Measurements from ENCODE around the gene SLC18A2.
"Not testable (repeated sequence)": the region's sequence is repeated elsewhere in the genome, so short reads cannot be mapped to it uniquely, and the experiment has no call there.

SLC18A2 gene

GRCh38 chr10:117294735-117295134, 53.8 kb downstream of the SLC18A2 start:
- Histone ChIP-seq H3K9ac (ENCODE audit: low read depth, low read length) (no peak overlapping the region), H3K36me3 (ENCODE audit: insufficient read depth, low read length) (no peaks in the 10 kb centered on the region), H3K9me3 (ENCODE audit: control insufficient read depth, insufficient read depth, low read length) (no peaks in the 10 kb centered on the region), H3K4me1 (ENCODE audit: insufficient read depth, low read length) (no peaks in the 10 kb centered on the region)

- H3K9me3 ChIP-seq (ENCODE audit: control insufficient read depth, insufficient read depth, low read length), result no peaks in the 10 kb centered on the region
- H3K36me3 ChIP-seq (ENCODE audit: insufficient read depth, low read length), result no peaks in the 10 kb centered on the region
- no peak overlapping the region for H3K9ac ChIP-seq (ENCODE audit: low read depth, low read length)
- H3K4me1 ChIP-seq (ENCODE audit: insufficient read depth, low read length), result no peaks in the 10 kb centered on the region
Observed at GRCh38 chr10:117298219-117298618, 57.3 kb downstream of the SLC18A2 start.

GRCh38 chr10:117299435-117299834, 58.5 kb downstream of the SLC18A2 start:
- Histone ChIP-seq H3K9ac (ENCODE audit: low read depth, low read length) (no peak overlapping the region), H3K9me3 (ENCODE audit: control insufficient read depth, insufficient read depth, low read length) (peaks cover 5% of the 10 kb centered on the region), H3K36me3 (ENCODE audit: insufficient read depth, low read length) (no peaks in the 10 kb centered on the region), H3K4me1 (ENCODE audit: insufficient read depth, low read length) (no peaks in the 10 kb centered on the region)

- Histone ChIP-seq H3K36me3 (ENCODE audit: insufficient read depth, low read length) (no peaks in the 10 kb centered on the region), H3K9ac (ENCODE audit: low read depth, low read length) (no peak overlapping the region), H3K4me1 (ENCODE audit: insufficient read depth, low read length) (no peaks in the 10 kb centered on the region), H3K9me3 (ENCODE audit: control insufficient read depth, insufficient read depth, low read length) (peaks cover 5% of the 10 kb centered on the region)
Observed at GRCh38 chr10:117300671-117301070, 59.8 kb downstream of the SLC18A2 start.

- H3K9me3 ChIP-seq (ENCODE audit: control insufficient read depth, insufficient read depth, low read length); H3K4me1 ChIP-seq (ENCODE audit: insufficient read depth, low read length); H3K9ac ChIP-seq (ENCODE audit: low read depth, low read length); H3K36me3 ChIP-seq (ENCODE audit: insufficient read depth, low read length): not testable (repeated sequence)
Observed at GRCh38 chr10:117303451-117303850, 62.5 kb downstream of the SLC18A2 start.

GRCh38 chr10:117306674-117307073, 65.8 kb downstream of the SLC18A2 start:
- no peaks in the 10 kb centered on the region for H3K4me1 ChIP-seq (ENCODE audit: insufficient read depth, low read length)
- H3K36me3 ChIP-seq (ENCODE audit: insufficient read depth, low read length), result no peaks in the 10 kb centered on the region
- no peak overlapping the region for H3K9ac ChIP-seq (ENCODE audit: low read depth, low read length)
- H3K9me3 ChIP-seq (ENCODE audit: control insufficient read depth, insufficient read depth, low read length), result peaks cover 5% of the 10 kb centered on the region

- no peak overlapping the region for H3K9ac ChIP-seq (ENCODE audit: low read depth, low read length)
- no peaks in the 10 kb centered on the region for H3K36me3 ChIP-seq (ENCODE audit: insufficient read depth, low read length)
- H3K4me1 ChIP-seq (ENCODE audit: insufficient read depth, low read length), result no peaks in the 10 kb centered on the region
- no peaks in the 10 kb centered on the region for H3K9me3 ChIP-seq (ENCODE audit: control insufficient read depth, insufficient read depth, low read length)
Observed at GRCh38 chr10:117311261-117311660, 70.3 kb downstream of the SLC18A2 start.

- H3K36me3 ChIP-seq (ENCODE audit: insufficient read depth, low read length), result no peaks in the 10 kb centered on the region
- no peak overlapping the region for H3K9ac ChIP-seq (ENCODE audit: low read depth, low read length)
- H3K9me3 ChIP-seq (ENCODE audit: control insufficient read depth, insufficient read depth, low read length), result no peaks in the 10 kb centered on the region
- no peaks in the 10 kb centered on the region for H3K4me1 ChIP-seq (ENCODE audit: insufficient read depth, low read length)
Observed at GRCh38 chr10:117312430-117312829, 71.5 kb downstream of the SLC18A2 start.

- Histone ChIP-seq H3K9ac (ENCODE audit: low read depth, low read length) (no peak overlapping the region), H3K9me3 (ENCODE audit: control insufficient read depth, insufficient read depth, low read length) (no peaks in the 10 kb centered on the region), H3K4me1 (ENCODE audit: insufficient read depth, low read length) (no peaks in the 10 kb centered on the region), H3K36me3 (ENCODE audit: insufficient read depth, low read length) (no peaks in the 10 kb centered on the region)
Observed at GRCh38 chr10:117313641-117314040, 72.7 kb downstream of the SLC18A2 start.

GRCh38 chr10:117316701-117317100, 75.8 kb downstream of the SLC18A2 start:
- no peaks in the 10 kb centered on the region for H3K36me3 ChIP-seq (ENCODE audit: insufficient read depth, low read length)

GRCh38 chr10:117318909-117319308, 78.0 kb downstream of the SLC18A2 start:
- no peaks in the 10 kb centered on the region for H3K4me1 ChIP-seq (ENCODE audit: insufficient read depth, low read length)
- no peaks in the 10 kb centered on the region for H3K9me3 ChIP-seq (ENCODE audit: control insufficient read depth, insufficient read depth, low read length)
- no peak overlapping the region for H3K9ac ChIP-seq (ENCODE audit: low read depth, low read length)
- no peaks in the 10 kb centered on the region for H3K36me3 ChIP-seq (ENCODE audit: insufficient read depth, low read length)

More at GRCh38 chr10:117316701-117317100, 75.8 kb downstream of the SLC18A2 start:
- no peaks in the 10 kb centered on the region for H3K4me1 ChIP-seq (ENCODE audit: insufficient read depth, low read length)
- H3K9me3 ChIP-seq (ENCODE audit: control insufficient read depth, insufficient read depth, low read length), result no peaks in the 10 kb centered on the region
- no peak overlapping the region for H3K9ac ChIP-seq (ENCODE audit: low read depth, low read length)

GRCh38 chr10:117320050-117320665, 79.2 kb downstream of the SLC18A2 start:
- Histone ChIP-seq H3K9ac (ENCODE audit: low read depth, low read length) (no peak overlapping the region), H3K9me3 (ENCODE audit: control insufficient read depth, insufficient read depth, low read length) (no peaks in the 10 kb centered on the region), H3K36me3 (ENCODE audit: insufficient read depth, low read length) (no peaks in the 10 kb centered on the region)

GRCh38 chr10:117322260-117322659, 81.3 kb downstream of the SLC18A2 start:
- H3K36me3 ChIP-seq (ENCODE audit: insufficient read depth, low read length), result no peaks in the 10 kb centered on the region
- peaks cover 3% of the 10 kb centered on the region; the same call in 1 of the 2 replicates for H3K4me1 ChIP-seq (ENCODE audit: insufficient read depth, low read length)
- no peaks in the 10 kb centered on the region for H3K9me3 ChIP-seq (ENCODE audit: control insufficient read depth, insufficient read depth, low read length)
- H3K9ac ChIP-seq (ENCODE audit: low read depth, low read length), result no peak overlapping the region

More at GRCh38 chr10:117320050-117320665, 79.2 kb downstream of the SLC18A2 start:
- H3K4me1 ChIP-seq (ENCODE audit: insufficient read depth, low read length), result no peaks in the 10 kb centered on the region

- Histone ChIP-seq H3K4me1 (ENCODE audit: insufficient read depth, low read length) (peaks cover 5% of the 10 kb centered on the region; the same call in 1 of the 2 replicates), H3K9me3 (ENCODE audit: control insufficient read depth, insufficient read depth, low read length) (no peaks in the 10 kb centered on the region), H3K36me3 (ENCODE audit: insufficient read depth, low read length) (no peaks in the 10 kb centered on the region), H3K9ac (ENCODE audit: low read depth, low read length) (no peak overlapping the region)
Observed at GRCh38 chr10:117324367-117324766, 83.5 kb downstream of the SLC18A2 start.

- H3K9ac ChIP-seq (ENCODE audit: low read depth, low read length), result no peak overlapping the region
- no peaks in the 10 kb centered on the region for H3K36me3 ChIP-seq (ENCODE audit: insufficient read depth, low read length)
- no peaks in the 10 kb centered on the region for H3K9me3 ChIP-seq (ENCODE audit: control insufficient read depth, insufficient read depth, low read length)
- H3K4me1 ChIP-seq (ENCODE audit: insufficient read depth, low read length), result peaks cover 5% of the 10 kb centered on the region; the same call in 1 of the 2 replicates
Observed at GRCh38 chr10:117327262-117327661, 86.3 kb downstream of the SLC18A2 start.
